ENCODE results near the gene KLK1. TPM values are rescaled to one million over a fixed set of nuclear protein-coding genes. Genes with fewer than 3 reads are reported as not detected.

KLK1 gene
- total RNA-seq (10 to 100 TPM in 4 of 7 donors, 1 to 10 TPM in 3; 1.3 to 28.6 (median 10.7) TPM), polyA plus RNA-seq (10 to 100 TPM; 16.3 to 56.5 (median 54.5) TPM)
- long read RNA-seq, donor 1 = 0 reads
- long read RNA-seq, donor 2, transcript KLK1-204 (3 exons, 912 nt) = major isoform, 15 of 28 reads
- long read RNA-seq, donor 2, transcript KLK1-201 (5 exons, 866 nt) = minor isoform, 6 of 28 reads
- long read RNA-seq, donor 2, partial matches to known transcripts = 7 of 28 reads
- long read RNA-seq, donor 2, other reads (novel, unspliced or antisense) = 0 of 28 reads

DNA sequence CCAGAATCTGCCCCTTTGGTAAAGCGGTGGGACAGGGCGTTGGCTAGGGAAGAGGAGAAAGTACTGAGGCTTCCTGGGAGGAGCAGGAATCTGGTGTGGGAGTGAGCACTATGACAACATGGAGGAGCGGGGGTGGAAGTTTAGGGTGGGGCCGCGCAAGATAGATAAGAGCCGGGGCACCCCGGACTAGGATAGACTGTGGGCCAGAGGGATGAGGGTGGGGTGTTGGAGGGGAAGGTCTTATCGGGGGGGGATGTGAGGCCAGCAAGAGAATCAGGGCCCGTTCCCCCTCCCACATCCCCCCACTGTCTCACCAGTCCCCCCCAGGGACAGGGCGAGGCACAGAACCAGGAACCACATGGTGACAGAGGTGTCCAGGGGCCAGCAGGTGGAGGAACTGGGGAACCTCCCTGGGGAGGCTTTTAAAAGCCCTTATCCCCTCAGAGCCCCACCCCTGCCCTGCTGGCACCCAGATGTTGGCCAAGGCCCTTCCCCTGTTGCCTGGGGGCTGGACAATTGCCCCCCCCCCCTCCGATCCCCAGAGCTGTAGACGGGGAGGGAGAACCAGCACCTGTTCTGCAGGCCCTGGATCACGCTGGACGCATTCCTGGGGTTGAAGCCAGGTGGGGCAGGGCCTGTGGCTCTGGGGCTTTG lies at the start of gene KLK1:
KLK1 (minus strand) TSS at position 399 of the 654 bp plus-strand sequence; CDS start at position 360, 39 bp downstream.
- TF ChIP-seq POLR2A (IDR thresholded peaks at IDR 0.05) = no peak
- TF ChIP-seq, protein P1, sequence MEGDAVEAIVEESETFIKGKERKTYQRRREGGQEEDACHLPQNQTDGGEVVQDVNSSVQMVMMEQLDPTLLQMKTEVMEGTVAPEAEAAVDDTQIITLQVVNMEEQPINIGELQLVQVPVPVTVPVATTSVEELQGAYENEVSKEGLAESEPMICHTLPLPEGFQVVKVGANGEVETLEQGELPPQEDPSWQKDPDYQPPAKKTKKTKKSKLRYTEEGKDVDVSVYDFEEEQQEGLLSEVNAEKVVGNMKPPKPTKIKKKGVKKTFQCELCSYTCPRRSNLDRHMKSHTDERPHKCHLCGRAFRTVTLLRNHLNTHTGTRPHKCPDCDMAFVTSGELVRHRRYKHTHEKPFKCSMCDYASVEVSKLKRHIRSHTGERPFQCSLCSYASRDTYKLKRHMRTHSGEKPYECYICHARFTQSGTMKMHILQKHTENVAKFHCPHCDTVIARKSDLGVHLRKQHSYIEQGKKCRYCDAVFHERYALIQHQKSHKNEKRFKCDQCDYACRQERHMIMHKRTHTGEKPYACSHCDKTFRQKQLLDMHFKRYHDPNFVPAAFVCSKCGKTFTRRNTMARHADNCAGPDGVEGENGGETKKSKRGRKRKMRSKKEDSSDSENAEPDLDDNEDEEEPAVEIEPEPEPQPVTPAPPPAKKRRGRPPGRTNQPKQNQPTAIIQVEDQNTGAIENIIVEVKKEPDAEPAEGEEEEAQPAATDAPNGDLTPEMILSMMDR (IDR thresholded peaks at IDR 0.05 in 8 of 11, conservative IDR thresholded peaks at IDR 0.05 in 3 of 11) = no peak
- TF ChIP-seq POLR2AphosphoS5 (IDR thresholded peaks at IDR 0.05) = no peak
- intact Hi-C loops (cut with DNase I; ENCODE audit: low total_unique reads) = no loop called here
- no peak for DNase-seq
- 61 to 72% (median 68%) methylated on average over 13 to 14 of the region's 14 CpGs for WGBS, 5 donors
- H3K4me3 ChIP-seq = no peak within 1 kb of the TSS
- no peaks in the 10 kb centered on the region for H3K9me3 ChIP-seq
- H3K36me3 ChIP-seq = no peaks in the 10 kb centered on the region
- peaks cover 0 to 30% (median 15%) of the 10 kb centered on the region in 6 donors for H3K4me1 ChIP-seq
- no peak within 1 kb of the TSS for H3K27ac ChIP-seq
- peaks cover 0 to 76% (median 30%) of the 10 kb centered on the region in 7 donors for H3K27me3 ChIP-seq (replicated peaks in 1 of 7)

DNA sequence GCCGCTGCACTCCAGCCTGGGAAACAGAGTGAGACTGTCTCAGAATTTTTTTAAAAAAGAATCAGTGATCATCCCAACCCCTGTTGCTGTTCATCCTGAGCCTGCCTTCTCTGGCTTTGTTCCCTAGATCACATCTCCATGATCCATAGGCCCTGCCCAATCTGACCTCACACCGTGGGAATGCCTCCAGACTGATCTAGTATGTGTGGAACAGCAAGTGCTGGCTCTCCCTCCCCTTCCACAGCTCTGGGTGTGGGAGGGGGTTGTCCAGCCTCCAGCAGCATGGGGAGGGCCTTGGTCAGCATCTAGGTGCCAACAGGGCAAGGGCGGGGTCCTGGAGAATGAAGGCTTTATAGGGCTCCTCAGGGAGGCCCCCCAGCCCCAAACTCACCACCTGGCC lies 49.5 kb upstream of the KLK1 start, which contains the start of gene KLK2:
KLK2 (plus strand) TSS at position 384 of the 400 bp plus-strand sequence. CDS start 35 bp downstream, outside the sequence.
- WGBS, 5 donors = 71 to 80% (median 79%) methylated on average over 2 to 3 of the region's 3 CpGs
- TF ChIP-seq POLR2A (IDR thresholded peaks at IDR 0.05) (no peak), POLR2AphosphoS5 (IDR thresholded peaks at IDR 0.05) (no peak)
- TF ChIP-seq, protein P1 (IDR thresholded peaks at IDR 0.05 in 8 of 11, conservative IDR thresholded peaks at IDR 0.05 in 3 of 11) = no peak
- no peak for DNase-seq
- Histone ChIP-seq H3K27ac (no peak within 1 kb of the TSS), H3K36me3 (no peaks in the 10 kb centered on the region), H3K4me1 (peaks cover 0 to 12% (median 0%) of the 10 kb centered on the region in 6 donors), H3K9me3 (no peaks in the 10 kb centered on the region), H3K4me3 (no peak within 1 kb of the TSS), H3K27me3 (replicated peaks in 1 of 7) (peaks cover 0 to 97% (median 0%) of the 10 kb centered on the region in 7 donors)
- intact Hi-C loops (cut with DNase I; ENCODE audit: low total_unique reads) = no loop called here

DNA sequence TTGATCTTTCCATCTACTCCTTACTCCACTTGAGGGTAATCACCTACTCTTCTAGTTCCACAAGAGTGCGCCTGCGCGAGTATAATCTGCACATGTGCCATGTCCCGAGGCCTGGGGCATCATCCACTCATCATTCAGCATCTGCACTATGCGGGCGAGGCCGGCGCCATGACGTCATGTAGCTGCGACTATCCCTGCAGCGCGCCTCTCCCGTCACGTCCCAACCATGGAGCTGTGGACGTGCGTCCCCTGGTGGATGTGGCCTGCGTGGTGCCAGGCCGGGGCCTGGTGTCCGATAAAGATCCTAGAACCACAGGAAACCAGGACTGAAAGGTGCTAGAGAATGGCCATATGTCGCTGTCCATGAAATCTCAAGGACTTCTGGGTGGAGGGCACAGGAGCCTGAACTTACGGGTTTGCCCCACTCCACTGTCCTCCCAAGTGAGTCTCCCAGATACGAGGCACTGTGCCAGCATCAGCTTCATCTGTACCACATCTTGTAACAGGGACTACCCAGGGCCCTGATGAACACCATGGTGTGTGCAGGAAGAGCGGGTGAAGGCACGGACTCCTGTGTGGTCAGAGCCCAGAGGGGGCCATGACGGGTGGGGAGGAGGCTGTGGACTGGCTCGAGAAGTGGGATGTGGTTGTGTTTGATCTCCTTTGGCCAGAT lies 47.0 kb upstream of the KLK1 start:
- Histone ChIP-seq H3K36me3 (no peaks in the 10 kb centered on the region), H3K4me3 (no peak overlapping the region), H3K27ac (no peak overlapping the region), H3K4me1 (no peaks in the 10 kb centered on the region), H3K9me3 (no peaks in the 10 kb centered on the region), H3K27me3 (replicated peaks in 1 of 7) (peaks cover 0 to 89% (median 0%) of the 10 kb centered on the region in 7 donors)
- WGBS, 5 donors = 55 to 73% (median 65%) methylated on average over 22 to 26 of the region's 26 CpGs
- TF ChIP-seq, protein P1 (IDR thresholded peaks at IDR 0.05 in 8 of 11, conservative IDR thresholded peaks at IDR 0.05 in 3 of 11) = no peak
- TF ChIP-seq POLR2AphosphoS5 (IDR thresholded peaks at IDR 0.05) (no peak), POLR2A (IDR thresholded peaks at IDR 0.05) (no peak)
- no peak for DNase-seq
- intact Hi-C loops (cut with DNase I; ENCODE audit: low total_unique reads) = no loop called here
